Activated CD4-positive, CD25-positive, alpha-beta regulatory T cell treated with anti-CD3 and anti-CD28 coated beads, Interleukin-2, amount 50 U/mL, for 16 hours (primary cell): ENCODE data around the gene FAM200B.

Experiments
- DNase-seq: peaks from one replicate; pipeline ENCODE4 v3.0.0-alpha.2; 2020; ENCODE audit warnings: low read depth, low spot score

Gene FAM200B

DNA sequence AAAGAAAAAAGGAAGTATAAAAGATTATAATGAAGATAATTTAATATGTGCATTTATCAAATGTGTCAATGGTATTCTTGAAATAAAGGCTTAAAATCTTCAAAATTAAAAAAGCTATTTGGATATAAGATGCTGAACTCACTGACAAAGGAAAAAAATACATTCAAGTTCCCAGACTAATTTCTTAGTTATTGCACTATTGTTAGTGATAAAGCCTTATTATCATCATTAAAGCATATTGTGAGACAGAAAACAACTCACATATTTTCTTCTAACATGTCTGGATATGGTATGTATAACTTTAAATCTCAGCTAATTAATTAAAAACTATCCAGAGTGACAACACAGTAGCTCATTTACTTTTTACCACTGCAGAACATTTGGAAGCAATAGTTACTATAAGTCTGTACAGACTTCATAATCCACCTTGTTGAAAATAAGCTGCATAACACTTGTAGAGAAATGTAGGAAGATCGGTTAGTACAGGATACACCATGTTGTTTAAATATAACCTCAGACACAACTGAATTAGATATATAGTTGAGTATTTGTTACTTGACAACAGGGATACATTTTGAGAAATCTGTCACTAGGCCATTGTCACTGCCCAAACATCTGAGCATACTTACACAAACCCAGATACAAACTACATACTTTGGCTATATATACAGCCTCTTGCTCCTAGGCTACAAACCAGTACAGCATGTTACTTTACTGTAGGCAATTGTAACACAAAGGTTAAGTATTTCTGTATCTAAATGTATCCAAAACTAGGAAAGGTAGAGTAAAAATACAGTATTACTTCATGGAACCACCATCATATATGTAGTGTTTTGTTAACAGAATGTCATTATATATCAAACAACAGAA is 12.8 kb upstream of the FAM200B start:
- no peak for DNase-seq

DNA sequence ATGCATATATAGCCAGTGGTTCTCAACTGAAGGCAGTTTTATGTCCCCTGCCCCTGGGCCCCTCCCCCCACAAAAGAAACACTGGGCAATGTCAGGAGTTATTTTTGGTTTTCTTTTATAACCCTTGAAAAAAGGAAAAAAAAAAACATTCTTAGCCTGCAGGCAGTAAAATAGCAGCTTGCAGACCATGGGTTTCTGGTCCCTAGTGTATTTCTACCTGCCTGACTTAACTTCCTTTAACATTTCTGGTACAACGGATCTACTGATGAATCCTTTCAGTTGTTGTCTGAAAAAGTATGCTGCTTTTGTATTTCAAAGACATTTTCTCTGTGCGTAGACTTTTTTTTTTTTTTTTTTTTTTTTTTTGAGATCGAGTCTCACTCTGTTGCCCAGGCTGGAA is 11.1 kb upstream of the FAM200B start:
- no peak for DNase-seq

DNA sequence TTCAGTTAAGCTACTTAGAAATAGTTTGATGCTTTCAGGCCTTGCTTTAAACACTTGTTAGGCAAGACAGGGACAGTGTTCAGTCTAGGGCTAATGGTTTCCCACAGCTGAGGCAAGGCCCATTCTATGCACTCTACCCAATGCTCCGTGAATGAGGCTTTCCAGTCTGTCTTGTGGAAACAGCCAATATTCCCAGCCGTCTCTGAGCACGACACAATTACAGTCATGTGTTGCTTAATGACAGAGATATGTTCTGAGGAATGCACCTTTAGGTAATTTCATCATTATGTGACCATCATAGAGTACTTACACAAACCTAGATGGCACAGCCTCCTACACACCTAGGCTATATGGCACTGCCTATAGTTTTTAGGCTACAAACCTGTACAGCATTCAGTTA is 9.5 kb upstream of the FAM200B start:
- DNase-seq, result no peak

DNA sequence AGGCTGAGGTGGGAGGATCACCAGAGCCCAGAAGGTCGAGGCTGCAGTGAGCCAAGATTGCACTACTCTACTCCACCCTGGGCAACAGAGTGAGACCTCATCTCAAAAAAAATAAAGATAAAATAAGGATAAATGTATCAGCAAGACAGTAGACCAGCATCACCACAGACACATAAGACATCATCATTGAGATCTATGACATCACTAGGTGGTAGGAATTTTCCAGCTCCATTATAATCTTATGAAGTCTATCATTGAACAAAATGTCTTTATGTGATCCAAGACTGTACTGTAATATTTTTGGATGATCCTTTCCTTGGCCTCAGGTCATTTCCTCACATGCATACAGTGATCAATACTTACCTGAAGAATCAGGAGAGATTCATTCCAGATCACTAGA is 8.3 kb upstream of the FAM200B start:
- DNase-seq, result no peak

DNA sequence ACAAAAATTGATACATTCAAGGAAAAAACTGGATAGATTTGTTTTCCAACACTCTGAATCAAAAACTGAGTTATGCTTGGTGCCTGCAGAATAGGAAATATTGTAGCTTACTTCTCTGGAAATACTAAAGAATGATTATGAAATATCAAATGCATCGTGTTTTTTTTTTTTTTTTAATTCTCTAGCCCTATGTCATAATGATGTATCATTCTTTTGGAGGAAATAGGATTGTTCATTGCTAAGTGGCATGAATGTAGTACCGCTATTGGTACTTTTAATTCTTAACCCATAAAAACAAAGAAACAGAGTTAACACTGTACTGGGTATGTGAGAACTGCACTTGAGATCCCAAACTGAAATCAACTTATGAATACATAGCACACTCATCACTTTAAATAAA is 7.6 kb upstream of the FAM200B start:
- no peak for DNase-seq

DNA sequence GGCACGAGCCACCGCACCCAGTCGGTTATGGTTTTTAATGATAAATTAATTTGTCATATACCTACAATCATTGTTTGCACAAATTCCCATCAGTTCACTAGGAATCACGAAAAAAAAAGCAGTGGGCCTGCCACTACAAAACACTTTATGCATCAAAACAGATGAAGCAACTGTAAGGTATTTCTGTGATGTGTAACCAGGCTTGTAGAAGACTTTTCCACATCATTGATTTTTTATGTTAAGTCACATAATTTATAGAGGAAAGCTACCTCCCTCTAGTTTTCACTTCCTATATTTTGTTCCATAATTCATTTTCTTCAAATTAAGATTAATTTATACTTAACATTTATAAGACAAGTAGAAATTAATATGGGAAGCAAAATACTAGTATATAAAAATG is 6.7 kb upstream of the FAM200B start:
- no peak for DNase-seq

DNA sequence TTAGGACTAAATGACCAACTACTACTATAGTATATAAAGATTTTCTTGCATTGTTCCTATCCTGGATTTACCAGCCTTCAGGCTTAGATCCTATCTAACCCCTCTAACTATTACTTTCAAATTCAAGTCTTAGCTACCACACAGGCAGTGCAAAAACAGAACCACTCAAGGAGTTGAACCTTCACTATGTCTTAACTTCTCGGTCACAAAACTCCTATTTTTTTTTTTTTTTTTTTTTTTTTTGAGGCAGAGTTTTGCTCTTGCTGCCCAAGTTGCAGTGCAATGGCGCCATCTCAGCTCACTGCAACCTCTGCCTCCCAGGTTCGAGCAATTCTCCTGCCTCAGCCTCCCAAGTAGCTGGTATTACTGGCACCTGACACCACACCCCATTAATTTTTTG is 6.3 kb upstream of the FAM200B start:
- DNase-seq, result no peak

DNA sequence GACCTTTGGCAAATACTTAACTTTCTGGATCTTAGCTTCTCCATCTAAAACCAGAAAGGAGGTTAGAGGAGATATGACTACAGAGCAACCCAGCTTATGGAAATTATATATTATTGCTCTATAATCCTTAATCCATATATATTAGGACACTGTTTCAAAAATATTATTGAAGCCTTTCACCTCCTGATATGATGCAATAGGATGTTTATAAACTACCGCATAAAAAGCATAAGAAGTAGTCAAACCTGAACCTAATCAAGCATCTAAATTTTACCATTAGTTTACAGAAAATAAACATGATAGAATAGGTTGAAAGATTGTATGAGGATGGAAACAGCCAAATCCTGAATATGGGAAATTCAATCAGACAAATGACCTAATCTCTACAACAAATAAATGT is 5.6 kb upstream of the FAM200B start:
- no peak for DNase-seq

DNA sequence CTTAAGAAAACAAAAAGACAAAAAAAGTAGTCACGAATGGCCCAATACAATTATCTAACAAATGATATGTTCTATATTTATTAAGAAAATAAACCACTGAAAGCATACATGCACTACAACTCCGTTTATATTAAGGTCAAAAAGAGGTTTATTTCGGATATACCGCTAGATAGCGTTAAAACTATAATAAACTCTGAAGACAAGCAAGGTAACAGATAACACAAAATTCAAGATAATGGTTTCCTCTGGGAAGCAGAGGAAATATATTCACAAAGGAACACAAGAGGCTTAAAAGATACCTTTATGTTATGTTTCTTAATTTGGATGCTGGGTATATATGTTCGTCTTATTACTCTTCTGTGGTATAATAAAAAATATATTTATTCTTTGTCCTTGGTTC is 4.7 kb upstream of the FAM200B start:
- DNase-seq, result no peak

DNA sequence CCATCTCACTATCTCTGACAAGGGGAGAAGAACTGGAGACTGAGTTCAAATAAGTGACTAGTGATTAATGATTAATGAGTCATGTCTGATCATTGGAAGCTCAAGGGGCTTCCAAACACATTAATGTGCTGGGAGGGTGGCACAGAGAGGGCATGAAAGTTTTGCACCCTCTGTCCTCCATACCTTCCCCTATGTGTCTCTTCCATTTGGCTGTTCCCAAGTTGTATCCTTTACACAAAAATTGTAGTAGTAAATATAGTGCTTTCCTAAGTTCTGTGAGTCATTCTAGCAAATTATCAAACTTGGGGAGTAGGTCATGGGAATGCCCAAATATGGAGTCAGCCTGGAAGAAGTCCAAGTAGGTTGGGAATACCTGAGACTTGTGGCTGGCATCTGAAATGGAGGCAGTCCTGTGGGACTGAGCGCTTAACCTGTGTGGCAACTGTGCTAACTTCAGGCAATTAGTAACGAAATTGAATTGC is 4.1 kb upstream of the FAM200B start:
- no peak for DNase-seq

DNA sequence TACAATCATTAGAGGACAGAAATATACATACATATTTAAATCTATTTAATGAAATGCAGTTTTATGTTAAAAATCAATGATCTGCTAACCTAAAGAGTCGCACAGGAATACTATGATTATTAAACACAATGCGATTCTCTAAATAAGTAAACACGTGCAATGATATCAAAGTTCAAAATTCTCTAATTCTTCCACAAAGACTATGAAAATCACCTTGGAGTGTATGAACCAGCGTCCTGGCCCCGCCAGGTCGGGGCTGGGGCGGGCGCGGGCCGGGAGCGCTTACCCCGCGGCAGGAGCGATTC is 608 bp upstream of the FAM200B start:
- no peak for DNase-seq

DNA sequence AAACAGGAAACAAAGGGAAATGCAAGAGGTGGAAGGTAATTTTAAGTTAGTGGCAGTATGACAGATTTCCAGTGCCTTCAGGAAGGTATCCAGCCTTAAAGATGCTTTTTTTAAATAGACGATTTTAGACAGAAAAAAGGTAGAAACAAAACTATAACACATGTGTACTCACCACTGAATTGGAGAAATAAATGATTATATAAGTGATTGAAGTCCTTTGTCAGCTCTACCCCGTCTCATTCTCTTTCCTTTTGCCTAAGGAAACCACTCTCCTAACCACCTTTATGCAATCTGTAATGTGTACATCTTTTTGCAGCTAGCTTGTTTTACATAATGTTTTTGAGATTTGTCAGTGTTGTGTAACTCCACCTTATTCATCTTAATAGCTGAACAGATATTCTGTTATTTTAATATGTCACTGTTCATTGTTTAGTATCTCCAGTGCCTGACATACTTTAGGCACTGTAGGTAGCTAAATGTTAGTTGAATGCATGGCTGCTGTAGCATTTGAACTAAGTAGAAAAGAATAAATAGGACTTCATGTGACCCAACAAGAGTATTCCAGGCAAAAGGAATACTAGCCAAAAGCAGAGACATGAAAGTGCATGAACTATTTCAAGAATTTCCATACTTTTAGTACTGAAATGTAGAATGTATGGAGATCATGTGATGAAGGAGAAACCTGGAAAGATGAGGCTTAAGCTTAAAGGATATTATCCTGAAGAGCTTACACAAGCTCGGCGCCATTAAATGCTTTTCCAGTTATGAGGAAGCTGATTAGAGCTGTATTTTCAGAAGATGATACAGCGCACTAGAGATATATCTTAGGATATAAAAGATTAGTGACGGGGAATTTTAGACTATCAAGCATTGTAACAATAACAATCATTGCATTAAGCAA is 865 bp downstream of the FAM200B start:
- DNase-seq, result no peak

DNA sequence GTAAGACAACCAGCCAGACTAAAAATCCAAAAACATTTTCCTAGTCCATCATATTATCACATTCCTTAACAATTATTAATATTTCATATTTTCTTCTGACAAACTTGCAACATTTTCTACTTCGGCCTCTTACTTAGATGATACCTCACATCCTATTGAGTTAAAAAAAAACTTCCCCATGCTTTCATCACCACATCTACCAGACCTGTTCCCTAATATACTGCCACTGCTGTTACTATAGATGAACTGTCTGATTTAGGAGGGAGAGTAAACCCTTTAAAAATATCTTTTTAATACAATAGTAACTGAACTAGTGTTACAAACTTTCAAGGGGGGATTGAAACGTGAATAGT is 1.5 kb downstream of the FAM200B start:
- DNase-seq, result no peak

DNA sequence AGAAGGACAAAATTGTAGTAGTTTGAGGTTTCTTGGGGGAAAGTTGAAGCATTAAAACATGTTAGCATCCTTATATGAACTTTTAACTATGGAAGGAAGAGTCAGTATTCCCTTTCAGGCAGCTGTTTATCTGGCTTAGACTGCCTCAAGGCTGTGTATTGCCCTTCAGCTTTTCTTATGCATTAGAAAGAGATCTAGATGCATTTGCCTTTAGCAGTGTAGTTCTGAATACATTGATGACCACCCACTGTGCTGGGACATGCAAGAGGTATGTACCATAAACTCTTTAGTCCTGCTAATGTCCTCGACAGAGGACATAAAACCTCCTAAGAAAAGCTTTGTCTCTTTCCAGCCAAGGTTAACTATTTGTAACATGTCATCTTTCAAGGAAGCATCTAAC is 2.9 kb downstream of the FAM200B start:
- no peak for DNase-seq

DNA sequence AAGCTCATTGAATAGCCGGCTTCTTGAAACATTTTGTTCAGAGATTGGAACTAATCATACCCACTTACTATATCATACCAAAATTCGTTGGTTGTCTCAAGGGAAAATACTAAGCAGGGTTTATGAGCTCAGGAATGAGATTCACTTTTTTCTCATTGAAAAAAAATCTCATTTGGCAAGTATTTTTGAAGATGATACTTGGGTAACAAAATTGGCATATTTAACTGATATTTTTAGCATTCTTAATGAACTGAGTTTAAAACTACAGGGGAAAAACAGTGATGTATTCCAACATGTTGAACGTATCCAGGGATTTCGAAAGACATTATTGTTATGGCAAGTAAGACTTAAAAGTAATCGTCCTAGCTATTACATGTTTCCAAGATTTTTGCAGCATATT is 6.4 kb downstream of the FAM200B start:
- DNase-seq, result no peak

DNA sequence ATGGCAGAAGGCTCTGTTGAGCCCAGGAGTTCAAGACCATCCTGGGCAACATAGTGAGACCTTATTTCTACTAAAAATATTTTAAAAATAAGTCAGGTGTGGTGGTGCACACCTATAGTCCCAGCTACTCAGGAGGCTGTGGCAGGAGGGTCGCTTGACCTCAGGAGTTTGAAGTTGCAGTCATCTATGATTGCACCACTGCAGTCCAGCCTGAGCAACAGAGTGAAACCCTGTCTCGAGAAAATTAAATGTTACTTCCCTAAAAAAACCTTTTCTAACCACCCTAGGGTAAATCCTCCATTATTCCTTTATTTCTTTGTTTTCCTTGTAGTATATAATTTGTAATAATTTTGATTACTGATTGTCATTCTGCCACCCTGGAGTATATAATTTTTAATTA is 7.9 kb downstream of the FAM200B start:
- DNase-seq, result no peak

DNA sequence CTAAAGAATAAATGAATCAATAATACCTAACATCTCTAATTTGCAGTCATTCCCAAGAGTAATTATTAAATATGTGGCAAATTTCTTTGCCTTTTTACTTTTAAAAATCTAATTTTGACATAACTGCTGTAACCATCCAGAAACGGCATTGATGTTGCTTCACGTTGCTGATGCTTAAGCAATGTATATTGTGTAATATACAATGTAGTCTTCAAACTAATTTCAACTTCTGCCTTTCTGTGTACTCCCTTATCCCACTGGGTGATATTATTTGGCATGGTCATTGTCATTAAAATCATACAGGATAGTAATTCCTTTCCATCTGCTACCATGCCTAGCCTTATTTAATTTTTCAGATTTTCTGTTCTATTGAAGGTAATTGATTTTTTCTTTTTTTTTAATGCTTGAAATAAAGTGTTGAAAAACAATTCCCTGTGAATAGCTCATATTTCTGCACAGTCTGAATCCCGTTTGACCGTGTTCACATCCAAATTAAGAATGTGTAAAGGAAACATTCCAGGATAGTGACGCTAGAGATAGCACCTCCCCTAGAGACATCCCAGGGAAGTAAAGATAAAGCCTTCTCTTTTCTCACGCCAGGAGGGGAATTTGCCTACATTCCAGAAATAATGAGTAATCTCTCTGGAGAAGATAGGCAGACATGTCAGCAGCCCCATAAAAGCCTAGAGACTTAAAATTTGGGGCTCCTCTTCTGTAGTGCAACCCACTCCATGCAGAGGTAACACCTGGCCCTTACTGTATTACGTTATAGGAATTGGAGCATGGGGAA is 8.6 kb downstream of the FAM200B start:
- no peak for DNase-seq

DNA sequence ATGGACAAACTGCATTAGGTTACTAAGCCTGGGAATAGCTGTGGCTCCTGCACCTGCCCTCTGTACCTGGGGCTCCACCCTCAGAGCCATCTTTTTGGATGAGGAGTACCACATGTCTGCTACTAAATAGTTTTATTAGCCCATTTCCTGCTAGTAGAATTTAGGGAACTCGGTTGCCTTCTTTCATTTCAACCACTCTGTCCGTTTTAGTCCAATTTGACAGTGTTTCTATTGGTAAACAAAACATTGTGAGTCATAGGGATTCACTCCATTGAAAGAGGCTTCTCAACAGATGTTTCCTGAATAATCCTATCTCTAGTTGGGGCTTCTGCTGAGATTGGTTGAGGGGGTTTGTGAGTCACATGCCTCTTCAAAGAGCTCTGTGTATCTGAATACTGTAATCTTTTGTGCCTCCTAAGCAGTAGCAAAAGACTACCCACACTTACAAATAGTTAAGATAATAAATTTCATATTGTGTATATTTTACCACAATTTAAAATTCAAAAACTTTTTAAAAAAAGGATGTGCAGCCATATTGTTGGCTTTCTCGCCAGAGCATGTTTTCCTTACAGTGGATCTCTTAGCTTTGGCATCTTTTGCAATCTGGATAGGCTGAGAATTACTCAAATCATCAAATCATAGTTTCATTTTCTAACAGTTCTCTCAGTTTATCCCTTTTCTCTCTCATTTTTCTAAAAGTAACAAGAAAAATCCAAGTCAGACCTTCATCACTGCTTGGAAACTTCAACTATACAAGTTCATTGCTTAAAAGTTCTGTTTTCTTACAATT is 9.9 kb downstream of the FAM200B start:
- no peak for DNase-seq

DNA sequence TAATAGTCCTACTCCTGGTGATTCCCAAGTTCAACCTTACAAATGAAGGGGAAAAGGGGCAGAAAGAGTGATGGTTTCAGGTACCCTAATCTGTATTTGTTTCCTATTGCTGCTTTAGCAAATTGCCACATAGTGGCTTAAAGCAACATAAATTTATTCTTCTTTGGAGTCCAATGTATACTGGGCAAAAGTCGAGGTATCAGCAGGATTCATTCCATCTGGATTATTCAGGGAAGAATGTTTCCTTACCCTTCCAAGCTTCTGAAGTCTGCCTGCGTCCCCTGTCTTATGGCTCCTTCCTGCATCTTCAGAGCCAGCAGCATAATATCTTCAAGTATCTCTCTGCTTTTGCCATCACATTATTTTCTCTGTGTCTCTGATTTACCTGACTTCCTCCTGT is 11.0 kb downstream of the FAM200B start:
- no peak for DNase-seq

DNA sequence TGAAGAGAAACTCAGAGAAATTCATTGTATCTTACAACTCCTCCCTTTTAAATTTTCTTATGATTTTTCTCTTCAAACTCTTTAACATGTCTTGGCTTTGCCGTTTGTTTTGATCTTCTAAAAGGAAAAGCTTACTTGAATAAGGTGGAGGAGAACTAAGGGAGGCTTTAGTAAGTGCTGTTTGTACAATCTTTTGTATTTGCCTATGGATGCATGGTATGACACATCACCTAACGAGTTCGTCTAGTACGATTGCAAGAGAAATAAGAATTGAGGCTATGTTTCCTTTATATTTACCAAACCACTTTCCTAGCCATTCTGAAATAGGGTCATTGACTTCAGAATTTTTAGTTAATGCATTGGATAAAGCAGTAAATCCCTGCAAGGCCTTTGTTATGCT is 12.8 kb downstream of the FAM200B start:
- DNase-seq, result no peak

DNA sequence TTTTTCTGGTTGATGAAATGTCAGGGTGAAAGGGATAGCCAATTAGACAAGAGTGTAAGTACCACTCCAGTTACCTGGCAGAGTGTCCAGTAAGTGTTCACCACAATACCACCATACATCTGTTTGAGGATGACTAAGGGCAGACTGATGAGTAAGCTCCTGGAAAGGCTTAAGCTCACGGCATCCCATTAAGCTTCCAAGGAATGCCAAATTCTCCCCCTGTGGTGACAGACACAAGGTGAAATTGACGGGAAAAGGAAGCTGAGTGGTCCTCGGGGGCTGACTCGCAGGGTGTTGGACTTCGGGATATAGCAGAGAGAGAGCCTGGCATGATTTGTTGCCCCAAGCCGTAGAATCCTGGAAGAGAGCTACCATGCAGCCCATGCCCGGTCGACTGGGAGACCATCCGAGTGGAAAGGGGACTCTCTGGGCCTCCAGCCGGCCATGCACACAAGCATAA is 13.6 kb downstream of the FAM200B start:
- no peak for DNase-seq
